IMR-90 (cell line): ENCODE results near the gene GPC5.

Experiments used
- CEBPB ChIP-seq: IDR thresholded peaks from 2 replicates; pipeline ENCODE4 v1.6.1; 2012; ENCODE audit warnings: low read depth, low read length, improper control_type of control experiment
- CHD1 ChIP-seq: IDR thresholded peaks from 2 replicates; pipeline ENCODE4 v1.6.1; 2012; ENCODE audit warnings: low read depth, low read length, improper control_type of control experiment
- MAFK ChIP-seq: IDR thresholded peaks from 2 replicates; pipeline ENCODE4 v1.6.1; 2012; ENCODE audit warnings: low read depth, low read length, improper control_type of control experiment
- MAZ ChIP-seq: IDR thresholded peaks from 2 replicates; pipeline ENCODE4 v1.6.1; 2012; ENCODE audit warnings: low read depth, mild to moderate bottlenecking, low read length, improper control_type of control experiment, moderate library complexity, borderline replicate concordance
- POLR2A ChIP-seq: IDR thresholded peaks from 2 replicates; pipeline ENCODE4 v1.6.1; 2012; ENCODE audit warnings: mild to moderate bottlenecking, low read depth, low read length
- RCOR1 ChIP-seq: IDR thresholded peaks from 2 replicates; pipeline ENCODE4 v1.6.1; 2012; ENCODE audit warnings: mild to moderate bottlenecking, low read length, improper control_type of control experiment; ENCODE audit not compliant: insufficient replicate concordance
- RFX5 ChIP-seq: IDR thresholded peaks from 2 replicates; pipeline ENCODE4 v1.8.0; 2012; ENCODE audit warnings: low read depth, mild to moderate bottlenecking, low read length, moderate library complexity
- TF ChIP-seq, protein P1 (sequence below): conservative IDR thresholded peaks from 2 replicates; pipeline ENCODE4 v1.5.1; 2012; ENCODE audit warnings: mild to moderate bottlenecking, low read depth, low read length, improper control_type of control experiment
- TF ChIP-seq, protein P2 (sequence below): fragments of 150-350 bp; IDR thresholded peaks from 2 replicates; pipeline ENCODE4 v1.6.1; 2017; ENCODE audit warnings: mild to moderate bottlenecking, antibody characterized with exemption, low read length, low read depth

DNA sequence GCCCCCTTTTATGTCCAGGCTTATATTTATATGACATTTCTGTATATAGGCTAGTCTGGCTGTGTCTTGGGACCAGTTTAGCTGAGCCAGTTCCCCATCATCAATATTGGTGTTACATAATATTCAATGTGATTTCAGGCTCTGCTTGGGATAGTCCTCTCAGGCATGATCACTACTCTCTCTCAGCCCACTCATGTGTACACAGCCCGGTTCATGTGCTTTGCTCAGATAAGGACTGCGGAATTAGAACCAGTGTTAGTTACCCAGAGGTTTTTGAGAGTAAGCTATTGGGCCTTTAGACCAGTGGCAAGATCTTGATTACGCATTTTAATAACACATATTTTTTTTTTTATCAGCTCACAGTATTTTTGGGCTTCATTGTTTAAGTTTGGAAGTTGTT lies 219.9 kb downstream of the GPC5 start:
- TF ChIP-seq, protein P1, sequence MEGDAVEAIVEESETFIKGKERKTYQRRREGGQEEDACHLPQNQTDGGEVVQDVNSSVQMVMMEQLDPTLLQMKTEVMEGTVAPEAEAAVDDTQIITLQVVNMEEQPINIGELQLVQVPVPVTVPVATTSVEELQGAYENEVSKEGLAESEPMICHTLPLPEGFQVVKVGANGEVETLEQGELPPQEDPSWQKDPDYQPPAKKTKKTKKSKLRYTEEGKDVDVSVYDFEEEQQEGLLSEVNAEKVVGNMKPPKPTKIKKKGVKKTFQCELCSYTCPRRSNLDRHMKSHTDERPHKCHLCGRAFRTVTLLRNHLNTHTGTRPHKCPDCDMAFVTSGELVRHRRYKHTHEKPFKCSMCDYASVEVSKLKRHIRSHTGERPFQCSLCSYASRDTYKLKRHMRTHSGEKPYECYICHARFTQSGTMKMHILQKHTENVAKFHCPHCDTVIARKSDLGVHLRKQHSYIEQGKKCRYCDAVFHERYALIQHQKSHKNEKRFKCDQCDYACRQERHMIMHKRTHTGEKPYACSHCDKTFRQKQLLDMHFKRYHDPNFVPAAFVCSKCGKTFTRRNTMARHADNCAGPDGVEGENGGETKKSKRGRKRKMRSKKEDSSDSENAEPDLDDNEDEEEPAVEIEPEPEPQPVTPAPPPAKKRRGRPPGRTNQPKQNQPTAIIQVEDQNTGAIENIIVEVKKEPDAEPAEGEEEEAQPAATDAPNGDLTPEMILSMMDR: no peak
- TF ChIP-seq POLR2A (no peak), RFX5 (no peak), CEBPB (no peak), MAZ (no peak), CHD1 (no peak), RCOR1 (no peak), MAFK (no peak)
- TF ChIP-seq, protein P2, sequence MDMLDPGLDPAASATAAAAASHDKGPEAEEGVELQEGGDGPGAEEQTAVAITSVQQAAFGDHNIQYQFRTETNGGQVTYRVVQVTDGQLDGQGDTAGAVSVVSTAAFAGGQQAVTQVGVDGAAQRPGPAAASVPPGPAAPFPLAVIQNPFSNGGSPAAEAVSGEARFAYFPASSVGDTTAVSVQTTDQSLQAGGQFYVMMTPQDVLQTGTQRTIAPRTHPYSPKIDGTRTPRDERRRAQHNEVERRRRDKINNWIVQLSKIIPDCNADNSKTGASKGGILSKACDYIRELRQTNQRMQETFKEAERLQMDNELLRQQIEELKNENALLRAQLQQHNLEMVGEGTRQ: no peak
